K562 (cell line): ENCODE data around the gene ALPK1. TPM values are rescaled to one million over a fixed set of nuclear protein-coding genes. Genes with fewer than 3 reads are reported as not detected.

Experiments
- ATAC-seq: fragments of 200-7000 bp; cut with Tn5 transposase; 3 replicates; pipeline ENCODE4 v1.9.1; 2020; ENCODE audit warnings: moderate library complexity
- BruUV-seq: library from RNA; stranded (reverse); fragments of 400-500 nt; replicated peaks from 2 replicates; lab custom pipeline; 2021; lab: Mats Ljungman, UMichigan
- CTCF ChIA-PET: fragments of 300-600 bp; formaldehyde crosslinking; extraction: SDS; loops from one replicate; lab custom pipeline; 2021; ENCODE audit warnings: low intra/inter-chr PET ratio; lab: Yijun Ruan, JAX
- POLR2A ChIA-PET: fragments of 300-600, 350-650 bp; sonication (Branson Sonifier 250); formaldehyde crosslinking; extraction: SDS; loops from one replicate; lab custom pipeline; 2021; ENCODE audit warnings: antibody characterized with exemption, inconsistent platforms; lab: Yijun Ruan, JAX
- DNase-seq, 4 experiments: peaks; one replicate each; pipeline versions ENCODE4 v3.0.0 to v3.0.0-alpha.2; 2011 to 2018; ENCODE audit warnings: low spot score in 3 of 4, mixed read lengths in 3 of 4; ENCODE audit errors: extremely low read depth in 1 of 4
- FAIRE-seq: peaks from 2 replicates; lab custom pipeline; 2011; peaks lifted over from hg19 to GRCh38; lab: Jason Lieb, UNC
- H2AFZ ChIP-seq: 2 replicates; pipeline ENCODE4 v1.6.0; 2011; ENCODE audit warnings: low read depth, low read length, control low read depth, inconsistent platforms
- H3K27ac ChIP-seq: fragments of 200-600 bp; 3 replicates; pipeline ENCODE4 v1.8.0; 2011; ENCODE audit warnings: low read depth, mild to moderate bottlenecking, control low read depth, inconsistent platforms, low read length, moderate library complexity, mixed read lengths; ENCODE audit errors: extremely low read depth
- H3K27me3 ChIP-seq, 2 experiments: fragments of 300-600 bp in 1 of 2; 2 replicates in 1 of 2; 3 replicates in 1 of 2; pipeline versions ENCODE4 v1.6.0 to v1.8.0; 2011; ENCODE audit warnings: inconsistent platforms in 2 of 2, low read length in 2 of 2, mild to moderate bottlenecking in 1 of 2, mixed read lengths in 1 of 2, moderate library complexity in 1 of 2; ENCODE audit not compliant: control insufficient read depth in 2 of 2, insufficient read depth in 2 of 2
- H3K36me3 ChIP-seq: fragments of 300-600 bp; 3 replicates; pipeline ENCODE4 v1.8.0; 2011; ENCODE audit warnings: mild to moderate bottlenecking, low read length, inconsistent platforms; ENCODE audit not compliant: control insufficient read depth, insufficient read depth
- H3K4me1 ChIP-seq, 2 experiments: fragments of 200-600 bp in 1 of 2; replicated peaks in 1 of 2; 2 replicates in 1 of 2; 3 replicates in 1 of 2; pipeline versions ENCODE4 v1.5.1 to v1.8.0; 2011; ENCODE audit warnings: inconsistent platforms in 2 of 2, low read length in 2 of 2, mild to moderate bottlenecking in 1 of 2, mixed read lengths in 1 of 2, moderate library complexity in 1 of 2; ENCODE audit not compliant: control insufficient read depth in 2 of 2, insufficient read depth in 2 of 2
- H3K4me2 ChIP-seq: 2 replicates; pipeline ENCODE4 v1.6.1; 2011; ENCODE audit warnings: low read length, control low read depth, inconsistent platforms, mixed read lengths; ENCODE audit not compliant: insufficient read depth
- H3K4me3 ChIP-seq: fragments of 200-600 bp; sonication (generic), shearing (Covaris generic); 2 replicates; pipeline ENCODE4 v1.5.1; 2016; ENCODE audit warnings: control low read depth, inconsistent platforms
- H3K79me2 ChIP-seq: fragments of 200-600 bp; 3 replicates; pipeline ENCODE4 v1.8.0; 2011; ENCODE audit warnings: low read length, inconsistent platforms; ENCODE audit not compliant: control insufficient read depth, insufficient read depth
- H3K9ac ChIP-seq, 2 experiments: 2 replicates each; pipeline versions ENCODE4 v1.6.0 to v1.6.1; 2011; ENCODE audit warnings: low read depth in 2 of 2, low read length in 2 of 2, control low read depth in 1 of 2, inconsistent platforms in 1 of 2, mild to moderate bottlenecking in 1 of 2, mixed read lengths in 1 of 2; ENCODE audit not compliant: insufficient read depth in 1 of 2
- H3K9me1 ChIP-seq: one replicate; pipeline ENCODE4 v1.6.0; 2011; ENCODE audit warnings: inconsistent platforms, mild to moderate bottlenecking, low read length, moderate library complexity; ENCODE audit not compliant: control insufficient read depth, insufficient read depth
- H3K9me3 ChIP-seq: replicated peaks from 2 replicates; pipeline ENCODE4 v1.5.1; 2011; ENCODE audit warnings: low read depth, low read length, inconsistent platforms; ENCODE audit not compliant: control insufficient read depth, insufficient read depth
- H4K20me1 ChIP-seq: replicated peaks from 2 replicates; pipeline ENCODE4 v1.6.1; 2011; ENCODE audit warnings: low read length, inconsistent platforms, mixed read lengths; ENCODE audit not compliant: control insufficient read depth, insufficient read depth
- GTF2B ChIP-seq: IDR thresholded peaks from 2 replicates; pipeline ENCODE4 v1.6.1; 2011; ENCODE audit not compliant: insufficient read length; ENCODE audit errors: extremely low read depth
- GTF3C2 ChIP-seq: IDR thresholded peaks from 3 replicates; pipeline ENCODE4 v1.6.1; 2011; ENCODE audit warnings: borderline replicate concordance, mild to moderate bottlenecking, moderate library complexity; ENCODE audit not compliant: insufficient read length; ENCODE audit errors: extremely low read depth
- PHTF2 ChIP-seq: fragments of 250-450 bp; sonication (Bioruptor Pico); IDR thresholded peaks from 2 replicates; pipeline ENCODE4 v1.5.0; 2021; ENCODE audit warnings: mild to moderate bottlenecking
- POLR2H ChIP-seq: IDR thresholded peaks from 2 replicates; pipeline ENCODE4 v1.6.1; 2016; ENCODE audit warnings: missing genetic modification characterization, low read depth, mild to moderate bottlenecking, control low read depth, missing compliant biosample characterization, moderate library complexity
- TBL1XR1 ChIP-seq, 2 experiments: IDR thresholded peaks; 2 replicates each; pipeline ENCODE4 v1.6.1; 2012; ENCODE audit warnings: improper control_type of control experiment in 2 of 2, low read length in 2 of 2, mild to moderate bottlenecking in 1 of 2
- TCF7L2 ChIP-seq: fragments of 150-350 bp; IDR thresholded peaks from 2 replicates; pipeline ENCODE4 v1.6.1; 2016; ENCODE audit warnings: low read depth, mild to moderate bottlenecking, low read length, moderate library complexity
- WGBS: fragments of 100-300 bp; shearing (Covaris generic); methylation state at CpG from one replicate; pipeline ENCODE4 v1.1.6; 2016; ENCODE audit warnings: low coverage, mixed read lengths; ENCODE audit not compliant: insufficient coverage; ENCODE audit errors: missing lambda C conversion rate; 5-methylcytosine and 5-hydroxymethylcytosine counted together
- in situ Hi-C: fragments of 300-500 bp; cut with MboI; formaldehyde crosslinking; loops from 4 replicates; pipeline ENCODE4 v1.15.0; 2018; ENCODE audit warnings: inconsistent platforms, mixed read lengths
- intact Hi-C: fragments of 100-400 bp; cut with micrococcal nuclease; formaldehyde crosslinking; loops from 2 replicates; pipeline ENCODE4 v1.14.2; 2022
- polyA plus RNA-seq, 8 experiments: library from polyadenylated mRNA; depleted of rRNA in 4 of 8; stranded (reverse) in 5 of 8; unstranded in 3 of 8; fragments of >200 nt; fragmentation: Nextera tagmentation in 2 of 8; fragmentation: Illumina TruSeq in 1 of 8; extraction: Ambion mirVana in 2 of 8; extraction: Trizol in 1 of 8; gene quantifications; 2 replicates each; pipeline versions ENCODE4 v1.2.1 to v1.2.3, GENCODE V29; 2011 to 2014; ENCODE audit warnings: inconsistent platforms in 1 of 8, missing spikeins in 1 of 8
- total RNA-seq, 7 experiments: library from RNA; depleted of rRNA in 6 of 7; stranded (reverse); fragments of >200 nt in 6 of 7; fragmentation: Illumina TruSeq in 2 of 7; extraction: Trizol in 2 of 7; gene quantifications; 2 replicates each; pipeline versions ENCODE4 v1.2.1 to v1.2.3, GENCODE V29; 2011 to 2021; ENCODE audit warnings: low replicate concordance in 1 of 7

The ALPK1 gene
- total and polyA plus RNA-seq, 9 of the 15 experiments (the other 6 are each of a cell fraction or from before 2014, with no cell fraction given): 2.3 to 6.9 (median 4.6) TPM

- no peak overlapping the region for H3K27ac ChIP-seq
- no peak overlapping the region for H3K9ac ChIP-seq
- ATAC-seq: no peak
- no peak for FAIRE-seq
- DNase-seq: no peak
- H3K27me3 ChIP-seq: no peaks in the 10 kb centered on the region
- no peak overlapping the region for H3K4me3 ChIP-seq
- no peaks in the 10 kb centered on the region; the same call in 1 of the 2 replicates for H3K9me3 ChIP-seq
- H3K9me1 ChIP-seq: no peaks in the 10 kb centered on the region
- BruUV-seq: no TSS peak
- no peak for TF ChIP-seq GTF2B
- TF ChIP-seq TBL1XR1 (IDR thresholded peaks at IDR 0.05; ENCODE audit: low read length in 2 of 2): no peak
- TF ChIP-seq PHTF2 (CRISPR knock-in tag): no peak
- no peak for TF ChIP-seq TCF7L2
- no peak for TF ChIP-seq GTF3C2
- TF ChIP-seq POLR2H (tag): no peak
- WGBS: 70% methylated on average over 1 of the region's 1 CpG
- ChIA-PET POLR2A (no interaction called here), CTCF (no interaction called here)
- H4K20me1 ChIP-seq: no peaks in the 10 kb centered on the region
- in situ Hi-C loops: no loop called here
- no peaks in the 10 kb centered on the region; a peak in 1 of 5 replicates for H3K4me1 ChIP-seq
- H3K36me3 ChIP-seq: peaks cover 9% of the 10 kb centered on the region; the same call in 1 of the 3 replicates
- no peak overlapping the region for H3K4me2 ChIP-seq
- intact Hi-C loops: no loop called here
- H2AFZ ChIP-seq: no peak overlapping the region
- no peaks in the 10 kb centered on the region for H3K79me2 ChIP-seq
Observed at GRCh38 chr4:112252234-112252633, 44.9 kb upstream of the ALPK1 start.
